Hematopoietic multipotent progenitor cell treated with erythropoietin and hydrocortisone succinate and interleukin-3 and kit ligand, for 6 days (in vitro differentiated cells): ENCODE results near the gene ATP5IF1.

ENCODE experiments used
- DNase-seq: peaks from one replicate; pipeline ENCODE4 v3.0.0-alpha.2; 2015

The ATP5IF1 gene

GRCh38 chr1:28239004-28239403 is 3.1 kb downstream of the ATP5IF1 start:
- peak; percentile 32 for DNase-seq

DNA sequence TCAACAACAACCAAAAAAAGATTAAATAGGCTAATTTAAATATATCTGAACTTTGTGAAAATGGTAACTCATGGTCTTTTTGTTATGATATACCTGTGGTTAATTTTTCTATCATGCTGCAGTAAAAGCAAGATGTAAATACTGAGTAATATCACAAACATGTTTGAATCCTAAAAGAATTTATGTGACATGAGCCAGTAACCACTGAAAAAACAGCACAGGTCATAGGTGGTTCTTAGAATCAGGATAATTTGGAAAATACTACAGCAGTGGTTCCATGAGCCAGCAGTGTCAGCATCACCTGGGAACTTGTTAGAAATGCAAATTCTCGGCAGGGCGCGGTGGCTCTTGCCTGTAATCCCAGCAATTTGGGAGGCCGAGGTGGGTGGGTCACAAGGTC is 4.1 kb downstream of the ATP5IF1 start:
- no peak for DNase-seq

DNA sequence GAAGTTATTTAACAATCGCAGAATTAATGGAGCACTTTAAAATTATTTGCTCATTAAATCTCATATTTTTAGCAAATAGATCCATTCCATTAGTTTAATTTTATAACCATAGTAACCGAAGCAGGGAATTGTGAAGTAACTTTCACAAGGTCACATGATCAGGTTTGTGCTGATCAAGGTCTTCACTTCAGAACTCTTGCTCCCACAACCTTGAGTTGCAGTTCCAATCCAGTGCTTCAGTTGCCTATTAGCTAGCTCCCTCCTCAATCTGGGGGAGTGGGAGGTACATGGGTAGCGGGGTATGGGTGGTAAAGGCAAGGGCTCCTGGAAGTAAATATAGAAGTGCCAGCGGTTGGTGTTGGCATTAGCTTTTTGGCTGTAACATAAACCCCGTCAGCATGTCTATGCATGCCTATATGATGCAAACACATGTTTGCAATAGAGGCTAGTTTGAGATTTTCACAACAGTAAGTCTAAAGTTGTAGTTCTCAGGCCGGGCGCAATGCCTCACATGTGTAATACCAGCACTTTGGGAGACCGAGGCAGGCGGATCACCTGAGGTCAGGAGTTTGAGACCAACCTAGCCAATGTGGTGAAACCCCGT is 5.8 kb downstream of the ATP5IF1 start:
- DNase-seq = no peak

- peak; percentile 39 for DNase-seq
Observed at GRCh38 chr1:28243685-28244311, 7.9 kb downstream of the ATP5IF1 start.

DNA sequence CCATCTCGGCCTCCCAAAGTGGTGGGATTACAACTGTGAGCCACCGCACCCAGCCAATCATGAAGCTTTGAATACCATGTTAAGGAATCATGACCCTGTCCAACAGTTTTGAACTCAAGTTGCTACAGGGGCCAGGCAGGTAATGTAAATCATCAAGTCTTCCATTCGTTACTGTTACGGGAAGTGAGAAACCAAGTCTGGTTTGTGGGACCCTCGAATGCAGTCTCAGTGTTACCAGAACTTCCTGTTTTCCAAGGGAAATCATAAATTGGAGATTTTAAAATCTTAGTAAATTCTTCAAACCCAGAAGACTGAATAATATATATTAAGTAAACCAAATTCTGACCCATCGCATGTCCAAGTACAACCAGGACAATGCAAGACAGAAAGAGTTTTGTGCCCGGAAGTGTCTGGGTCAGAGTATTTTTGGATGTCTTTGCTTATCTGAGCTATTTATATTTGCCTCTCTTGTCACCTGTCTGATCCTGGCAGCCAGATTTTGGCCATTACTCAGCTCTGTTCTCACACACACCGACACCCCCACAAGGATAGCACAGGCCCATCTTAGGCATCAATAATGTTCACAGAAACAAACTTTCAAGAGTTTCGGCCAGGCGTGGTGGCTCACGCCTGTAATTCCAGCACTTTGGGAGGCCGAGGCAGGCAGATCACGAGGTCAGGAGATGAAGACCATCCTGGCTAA is 8.8 kb downstream of the ATP5IF1 start:
- no peak for DNase-seq

DNA sequence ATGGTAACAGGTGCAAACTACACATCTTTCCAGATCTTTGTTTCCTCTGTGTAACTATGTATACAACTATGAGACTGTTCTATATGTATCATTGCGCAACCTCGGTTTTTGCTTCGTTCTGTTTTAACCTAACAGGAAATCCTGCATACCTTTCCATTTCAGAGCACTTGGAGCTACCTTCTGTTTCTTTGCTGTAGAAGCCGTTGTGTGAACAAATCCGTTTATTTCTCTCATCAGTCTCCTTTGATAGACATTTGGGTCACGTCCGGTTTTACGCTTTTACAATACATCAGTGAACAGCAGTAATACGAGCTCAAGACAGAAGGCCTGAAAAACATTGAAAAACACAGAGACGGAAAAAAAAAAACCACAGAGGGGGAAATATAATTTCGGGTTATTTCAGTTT is 10.5 kb downstream of the ATP5IF1 start:
- DNase-seq = peak; percentile 79

GRCh38 chr1:28247612-28248272 is 11.8 kb downstream of the ATP5IF1 start:
- DNase-seq = no peak

- peak; percentile 94 for DNase-seq
Observed at GRCh38 chr1:28248273-28249012, 12.5 kb downstream of the ATP5IF1 start.

DNA sequence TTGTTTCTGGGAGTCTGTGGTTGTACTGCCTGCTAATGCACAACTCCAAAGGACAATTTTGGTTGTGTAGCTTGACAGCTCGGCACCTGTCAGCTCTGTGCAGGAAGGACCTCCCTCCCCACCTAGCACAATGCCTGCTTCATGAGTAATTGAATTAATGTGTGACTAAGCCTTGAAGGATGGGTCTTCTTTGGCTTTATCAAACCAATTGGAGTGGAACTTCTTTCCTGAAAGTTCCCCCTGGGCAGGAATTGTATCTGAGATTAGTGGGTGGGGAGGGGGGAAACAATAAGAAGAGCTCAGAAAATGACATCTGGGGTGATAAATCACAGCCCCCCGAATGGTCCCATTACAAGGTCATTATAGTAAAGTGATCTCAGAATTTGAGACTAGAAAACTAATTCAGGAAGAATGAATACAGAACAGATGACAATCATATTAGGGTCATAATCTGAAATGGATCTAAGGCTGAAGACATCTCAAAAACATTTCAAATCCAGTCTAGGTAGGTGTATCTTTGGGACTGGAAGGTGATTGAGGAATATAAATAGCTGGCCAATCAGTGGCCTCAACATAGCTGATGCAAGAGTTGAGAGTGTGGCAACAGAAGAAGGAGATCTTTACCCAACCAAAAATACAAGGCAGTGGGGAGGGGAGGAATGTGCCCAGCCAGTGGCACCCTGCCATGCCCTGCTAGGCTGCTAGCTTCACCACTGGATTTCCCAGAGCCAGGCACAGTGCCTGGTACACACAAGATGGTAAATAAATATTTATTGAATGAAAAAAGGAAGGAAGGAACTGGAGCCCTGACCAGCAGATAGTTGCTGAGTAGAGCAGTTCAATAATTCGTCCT is 13.3 kb downstream of the ATP5IF1 start:
- DNase-seq = peak; percentile 64

DNA sequence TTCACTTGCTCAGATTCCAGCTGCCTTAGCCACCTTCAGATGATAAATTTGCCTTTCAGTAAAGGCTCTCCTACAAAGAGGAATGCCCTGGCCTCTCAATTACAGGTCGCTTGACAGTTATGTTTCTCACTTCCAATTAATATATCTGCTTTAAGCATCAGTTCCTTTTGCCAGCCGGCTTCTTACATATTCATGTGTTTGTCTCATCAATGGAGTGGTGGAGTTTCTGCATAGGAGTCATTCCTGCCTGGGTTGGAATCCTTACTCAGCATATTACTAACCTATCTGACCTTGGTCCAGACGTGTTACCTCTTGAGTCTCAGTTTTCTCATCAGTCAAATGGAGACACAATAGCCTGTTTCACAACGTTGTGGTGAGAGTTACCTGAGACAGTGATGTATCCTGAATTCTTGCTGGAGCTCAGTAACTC is 14.0 kb downstream of the ATP5IF1 start:
- no peak for DNase-seq

DNA sequence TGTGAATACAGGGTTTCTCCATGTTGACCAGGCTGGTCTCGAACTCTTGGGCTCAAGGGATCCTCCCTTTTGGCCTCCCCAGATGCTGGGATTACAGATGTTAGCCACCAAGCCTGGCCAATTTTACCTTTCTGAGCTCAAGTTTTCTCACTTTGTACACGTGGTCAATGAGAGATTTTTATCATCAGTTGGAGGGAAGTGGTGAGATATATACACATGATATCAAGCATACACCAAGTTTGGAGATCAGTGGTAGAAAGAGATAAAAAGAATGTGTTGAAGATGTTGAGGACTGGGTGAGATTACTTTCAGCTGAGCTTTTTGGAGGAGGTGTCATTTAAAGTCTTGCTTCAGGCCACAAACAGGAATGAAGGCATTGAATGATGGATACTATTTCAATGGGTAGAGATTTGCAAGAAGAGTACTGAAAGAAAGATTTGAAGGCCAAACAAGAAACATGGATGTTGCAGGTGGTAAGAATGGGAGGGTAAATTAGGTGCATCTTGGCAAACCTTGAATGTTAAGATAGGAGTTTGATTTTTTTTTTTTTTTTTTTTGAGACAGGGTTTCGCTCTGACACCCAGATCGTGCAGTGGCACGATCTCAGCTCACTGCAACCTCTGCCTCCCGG is 20.4 kb downstream of the ATP5IF1 start:
- peak; percentile 62 for DNase-seq

DNA sequence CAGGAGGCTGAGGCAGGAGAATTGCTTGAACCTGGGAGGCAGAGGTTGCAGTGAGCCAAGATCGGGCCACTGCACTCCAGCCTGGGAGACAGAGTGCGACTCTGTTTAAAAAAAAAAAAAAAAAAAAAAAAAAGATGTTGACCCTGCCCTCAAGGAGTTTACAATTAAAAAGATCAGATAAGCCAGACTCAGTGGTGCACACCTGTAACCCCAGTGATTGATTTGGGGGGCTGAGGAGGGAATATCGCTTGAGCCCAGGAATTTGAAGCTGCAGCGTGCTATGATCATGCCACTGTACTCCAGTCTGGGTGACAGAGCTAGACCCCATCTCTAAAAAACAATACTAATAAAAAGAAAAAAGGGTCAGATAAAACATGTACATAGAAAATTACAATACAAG is 21.8 kb downstream of the ATP5IF1 start:
- no peak for DNase-seq

- DNase-seq = no peak
Observed at GRCh38 chr1:28258628-28259251, 22.8 kb downstream of the ATP5IF1 start.

GRCh38 chr1:28259252-28259933 is 23.5 kb downstream of the ATP5IF1 start, which contains the start of gene SESN2:
Gene SESN2 (plus strand): TSS chr1:28259518. CDS start chr1:28259848, 330 bp downstream.
- peak; percentile 99 for DNase-seq

- DNase-seq = peak; percentile 46
Observed at GRCh38 chr1:28259934-28260802, 24.2 kb downstream of the ATP5IF1 start.

DNA sequence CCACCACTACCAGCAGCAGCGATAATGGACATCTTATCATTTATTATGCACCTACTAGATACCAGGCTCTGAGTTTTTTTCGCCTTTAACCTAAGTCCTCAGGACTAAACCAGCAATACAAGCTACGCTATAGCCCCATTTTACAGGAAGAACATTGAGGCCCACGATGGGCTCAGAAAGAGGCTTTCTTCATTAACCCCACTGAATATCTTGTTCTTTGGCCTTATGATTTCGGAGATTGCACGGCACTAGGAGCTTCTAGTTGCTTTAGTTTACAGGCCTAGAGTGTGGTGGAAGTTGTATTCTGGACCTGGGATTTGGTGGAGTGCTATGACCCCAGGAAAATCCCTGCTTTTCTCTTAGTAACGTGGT is 24.9 kb downstream of the ATP5IF1 start:
- no peak for DNase-seq

DNA sequence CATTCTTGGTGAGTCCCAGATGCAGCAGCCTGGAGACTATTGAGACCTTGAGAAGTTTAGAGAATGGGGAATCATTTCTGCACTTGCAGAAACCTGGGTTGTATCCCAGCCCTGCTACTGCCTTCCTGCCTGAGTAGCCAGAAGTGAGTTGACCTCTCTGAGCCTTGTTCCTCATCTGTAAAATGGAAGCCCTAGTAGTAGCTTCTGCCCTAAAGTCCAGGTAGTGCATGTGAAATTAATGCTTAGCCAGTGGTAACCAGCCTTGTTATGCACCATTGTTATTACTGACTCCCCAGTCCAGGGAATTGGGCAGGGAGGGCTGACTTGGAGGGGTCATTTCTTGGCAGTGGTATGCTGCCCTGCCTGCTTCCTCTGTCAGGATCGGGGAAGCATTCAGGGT is 29.0 kb downstream of the ATP5IF1 start:
- DNase-seq = no peak

GRCh38 chr1:28265577-28265976 is 29.7 kb downstream of the ATP5IF1 start:
- DNase-seq = no peak

GRCh38 chr1:28266920-28267322 is 31.0 kb downstream of the ATP5IF1 start:
- peak; percentile 62 for DNase-seq
